Breast epithelium (tissue), 3 donors: Measurements from ENCODE around the gene BSX.

Source experiments
- CTCF ChIP-seq, 3 donors: fragments of 450-650 bp; IDR thresholded peaks; one replicate each; pipeline ENCODE4 v1.5.1; 2016 to 2017; ENCODE audit warnings: antibody characterized with exemption in 3 of 3, mild to moderate bottlenecking in 3 of 3, moderate library complexity in 3 of 3
- POLR2A ChIP-seq: fragments of 450-650 bp; IDR thresholded peaks from one replicate; pipeline ENCODE4 v1.6.1; 2016; ENCODE audit warnings: antibody characterized with exemption, mild to moderate bottlenecking, moderate library complexity
- POLR2AphosphoS5 ChIP-seq, 3 donors: sonication (generic); formaldehyde crosslinking; IDR thresholded peaks; one replicate each; pipeline ENCODE4 v1.6.1; 2017; ENCODE audit warnings: antibody characterized with exemption in 3 of 3

- TF ChIP-seq CTCF (IDR thresholded peaks at IDR 0.05) (no peak), POLR2A (no peak), POLR2AphosphoS5 (IDR thresholded peaks at IDR 0.05) (no peak)
Measured at GRCh38 chr11:122976734-122977469, 4.7 kb downstream of the BSX start.
